Upper lobe of right lung (tissue), 1 donor: ENCODE measurements around the gene C16orf92. TPM values are rescaled to one million over a fixed set of nuclear protein-coding genes. Genes with fewer than 3 reads are reported as not detected.
A peak's percentile ranks its signal among the peaks of the same experiment; 100 is the strongest.

Experiments
- ATAC-seq: fragments of 200-7000 bp; cut with Tn5 transposase; one replicate; pipeline ENCODE4 v1.9.1; 2020; ENCODE audit warnings: mild to moderate bottlenecking, moderate library complexity
- DNase-seq: peaks from one replicate; pipeline ENCODE4 v3.0.0-alpha.2; 2020
- H3K27ac ChIP-seq: fragments of 200-600 bp; one replicate; pipeline ENCODE4 v1.8.0; 2022
- H3K27me3 ChIP-seq: fragments of 200-600 bp; one replicate; pipeline ENCODE4 v1.8.0; 2022; ENCODE audit warnings: mild to moderate bottlenecking
- H3K36me3 ChIP-seq: fragments of 200-600 bp; one replicate; pipeline ENCODE4 v1.8.0; 2022
- H3K4me1 ChIP-seq: fragments of 200-600 bp; one replicate; pipeline ENCODE4 v1.8.0; 2022
- H3K4me3 ChIP-seq: fragments of 200-600 bp; one replicate; pipeline ENCODE4 v1.8.0; 2022; ENCODE audit warnings: mild to moderate bottlenecking
- H3K9me3 ChIP-seq: fragments of 200-600 bp; one replicate; pipeline ENCODE4 v1.8.0; 2022
- intact Hi-C: fragments of 100-400 bp; cut with DNase I; formaldehyde crosslinking; loops from one replicate; pipeline ENCODE4 v1.11.0; 2022
- total RNA-seq: library from RNA; stranded (reverse); fragmentation: NEBNext Ultra II Directional; extraction: Animal tissue kit (Norgen Biotek cat#: 25700); gene quantifications from one replicate; pipeline ENCODE4 v1.2.1, GENCODE V29; 2021
- TF ChIP-seq, protein P1 (sequence below): fragments of 200-600 bp; IDR thresholded peaks from one replicate; pipeline ENCODE4 v1.8.0; 2022; ENCODE audit warnings: antibody characterized with exemption
- donor health status: DM: no; HTN: yes; CAD: no; lungs with severe emphysema.

Gene C16orf92
- total RNA-seq, 1 donor from 2014 or later: not detected

- Histone ChIP-seq H3K27me3 (peaks cover 28% of the 10 kb centered on the region), H3K9me3 (no peaks in the 10 kb centered on the region), H3K27ac (no peak overlapping the region), H3K4me3 (no peak overlapping the region), H3K36me3 (peaks cover 3% of the 10 kb centered on the region), H3K4me1 (peaks cover 5% of the 10 kb centered on the region)
- TF ChIP-seq, protein P1, sequence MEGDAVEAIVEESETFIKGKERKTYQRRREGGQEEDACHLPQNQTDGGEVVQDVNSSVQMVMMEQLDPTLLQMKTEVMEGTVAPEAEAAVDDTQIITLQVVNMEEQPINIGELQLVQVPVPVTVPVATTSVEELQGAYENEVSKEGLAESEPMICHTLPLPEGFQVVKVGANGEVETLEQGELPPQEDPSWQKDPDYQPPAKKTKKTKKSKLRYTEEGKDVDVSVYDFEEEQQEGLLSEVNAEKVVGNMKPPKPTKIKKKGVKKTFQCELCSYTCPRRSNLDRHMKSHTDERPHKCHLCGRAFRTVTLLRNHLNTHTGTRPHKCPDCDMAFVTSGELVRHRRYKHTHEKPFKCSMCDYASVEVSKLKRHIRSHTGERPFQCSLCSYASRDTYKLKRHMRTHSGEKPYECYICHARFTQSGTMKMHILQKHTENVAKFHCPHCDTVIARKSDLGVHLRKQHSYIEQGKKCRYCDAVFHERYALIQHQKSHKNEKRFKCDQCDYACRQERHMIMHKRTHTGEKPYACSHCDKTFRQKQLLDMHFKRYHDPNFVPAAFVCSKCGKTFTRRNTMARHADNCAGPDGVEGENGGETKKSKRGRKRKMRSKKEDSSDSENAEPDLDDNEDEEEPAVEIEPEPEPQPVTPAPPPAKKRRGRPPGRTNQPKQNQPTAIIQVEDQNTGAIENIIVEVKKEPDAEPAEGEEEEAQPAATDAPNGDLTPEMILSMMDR: no peak
- intact Hi-C loops: loop anchor here (10.0 kb wide), 1 partner anchor 151 kb away; no protein-coding TSS in a partner anchor
- ATAC-seq: no peak
- no peak for DNase-seq
These were observed 16.9 kb upstream of the C16orf92 start for GRCh38 chr16:30006095-30006473.

DNA sequence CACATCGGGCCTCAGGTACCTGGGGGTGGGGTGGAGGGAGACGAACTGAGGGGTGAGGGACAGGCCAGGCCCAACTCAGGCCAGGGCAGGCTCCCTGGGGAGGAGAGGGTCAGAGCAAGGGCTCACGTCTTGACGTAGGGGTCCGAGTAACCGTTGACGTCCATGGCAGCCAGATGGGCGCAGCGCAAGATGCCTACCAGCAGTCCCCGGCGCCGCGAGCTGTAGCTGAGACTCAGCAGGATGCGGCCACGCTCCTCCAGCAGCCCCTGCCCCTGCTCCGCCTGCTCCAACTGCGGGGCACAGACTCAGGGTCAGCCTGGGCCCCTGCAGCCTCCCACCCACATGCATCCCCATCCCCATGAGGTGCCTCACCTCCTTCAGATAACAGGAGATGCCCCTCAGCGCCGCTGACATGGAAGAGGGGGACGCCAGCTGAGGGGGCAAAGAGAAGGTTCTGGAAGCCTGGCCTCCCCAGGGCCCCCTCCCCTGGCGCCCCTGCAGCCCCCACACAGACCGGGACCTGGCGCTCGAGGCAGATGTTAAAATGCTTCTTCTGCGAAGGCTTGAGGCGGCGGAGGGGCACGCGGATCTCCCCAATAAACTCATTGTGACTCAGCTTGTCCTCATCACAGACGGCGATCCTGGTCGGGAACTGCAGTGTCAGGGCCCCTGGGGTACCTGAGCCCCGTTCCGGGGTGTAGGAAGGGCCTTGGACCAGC is 16.2 kb upstream of the C16orf92 start:
- Histone ChIP-seq H3K36me3 (no peaks in the 10 kb centered on the region), H3K27ac (no peak overlapping the region), H3K27me3 (peaks cover 35% of the 10 kb centered on the region), H3K4me3 (no peak overlapping the region), H3K4me1 (peaks cover 5% of the 10 kb centered on the region), H3K9me3 (no peaks in the 10 kb centered on the region)
- intact Hi-C loops: loop anchor here (10.0 kb wide), 1 partner anchor 152 kb away; no protein-coding TSS in a partner anchor
- TF ChIP-seq, protein P1: no peak
- DNase-seq (no peak), ATAC-seq (no peak)

- Histone ChIP-seq H3K27ac (no peak overlapping the region), H3K4me1 (peaks cover 5% of the 10 kb centered on the region), H3K9me3 (no peaks in the 10 kb centered on the region), H3K36me3 (no peaks in the 10 kb centered on the region), H3K27me3 (peaks cover 41% of the 10 kb centered on the region), H3K4me3 (no peak overlapping the region)
- intact Hi-C loops: loop anchor here (10.0 kb wide), 1 partner anchor 153 kb away; no protein-coding TSS in a partner anchor
- TF ChIP-seq, protein P1: no peak
- no peak for ATAC-seq
- DNase-seq: no peak
These were observed 15.6 kb upstream of the C16orf92 start for GRCh38 chr16:30007378-30007895.

GRCh38 chr16:30009085-30009862 is 13.7 kb upstream of the C16orf92 start:
- intact Hi-C loops: loop anchor here (10.0 kb wide), 1 partner anchor 154 kb away; no protein-coding TSS in a partner anchor
- ATAC-seq (no peak), DNase-seq (no peak)
- TF ChIP-seq, protein P1: no peak
- Histone ChIP-seq H3K27ac (no peak overlapping the region), H3K4me3 (no peak overlapping the region), H3K27me3 (peaks cover 42% of the 10 kb centered on the region), H3K36me3 (no peaks in the 10 kb centered on the region), H3K4me1 (peaks cover 5% of the 10 kb centered on the region), H3K9me3 (no peaks in the 10 kb centered on the region)

DNA sequence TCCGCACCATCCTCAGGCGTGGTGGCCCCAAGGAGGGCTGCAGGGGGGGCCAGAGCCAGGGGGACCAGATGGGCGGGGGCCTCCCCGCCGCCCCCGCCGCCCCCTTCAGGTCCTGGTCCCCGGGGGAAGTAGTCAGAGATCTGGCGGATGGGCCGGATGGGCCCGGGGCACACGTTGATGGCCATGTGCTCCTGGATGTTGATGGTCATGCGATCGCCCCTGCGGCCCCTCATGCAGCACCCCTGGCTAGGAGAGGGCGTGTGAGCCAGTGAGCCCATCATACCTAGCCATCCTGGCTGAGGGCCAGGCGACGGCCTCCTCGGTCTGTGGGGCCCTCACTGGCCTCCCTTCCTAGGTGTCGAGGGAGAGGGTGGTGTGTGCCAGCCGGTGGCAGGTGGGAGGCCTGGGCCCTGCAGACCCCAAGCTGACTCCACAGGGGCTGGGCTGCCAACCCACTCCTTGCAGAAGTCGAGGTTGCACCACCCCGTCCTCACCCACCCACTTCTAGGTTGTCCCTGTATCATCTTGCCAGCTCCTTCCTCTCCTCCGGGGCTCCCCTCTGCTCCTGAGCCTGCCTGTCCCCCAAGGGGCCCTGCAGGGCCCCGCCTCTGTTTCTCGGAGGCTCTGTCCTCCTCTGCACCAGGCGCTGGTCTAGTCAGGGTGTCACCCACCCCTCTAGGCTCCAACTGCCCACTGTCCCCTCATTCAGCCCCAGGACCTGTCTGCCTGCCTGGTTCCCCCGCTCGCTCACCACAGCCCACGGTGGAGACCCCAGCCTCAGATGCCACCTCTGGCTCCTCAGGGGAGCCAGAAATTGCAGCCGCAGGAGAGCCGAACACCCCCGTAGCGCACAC is 12.8 kb upstream of the C16orf92 start:
- ATAC-seq (no peak), DNase-seq (no peak)
- no peaks in the 10 kb centered on the region for H3K9me3 ChIP-seq
- no peaks in the 10 kb centered on the region for H3K36me3 ChIP-seq
- H3K27me3 ChIP-seq: peaks cover 42% of the 10 kb centered on the region
- TF ChIP-seq, protein P1: no peak
- intact Hi-C loops: loop anchor here (10.0 kb wide), 2 partner anchors 155 to 315 kb away; no protein-coding TSS in a partner anchor
- H3K27ac ChIP-seq: no peak overlapping the region
- H3K4me3 ChIP-seq: peak overlapping the region; percentile 34
- peaks cover 5% of the 10 kb centered on the region for H3K4me1 ChIP-seq
